Measurements from ENCODE around the gene HORMAD1.

- TF ChIP-seq TCF4 (CRISPR knock-in tag; IDR thresholded peaks at IDR 0.05; ENCODE audit: borderline replicate concordance) (no peak), CSDC2 (CRISPR knock-in tag; IDR thresholded peaks at IDR 0.05) (no peak), ESRRG (CRISPR knock-in tag; IDR thresholded peaks at IDR 0.05) (no peak), ZC3H10 (CRISPR knock-in tag; IDR thresholded peaks at IDR 0.05) (no peak), CREB5 (CRISPR knock-in tag; IDR thresholded peaks at IDR 0.05; ENCODE audit: low read depth) (no peak), BACH2 (CRISPR knock-in tag; IDR thresholded peaks at IDR 0.05; ENCODE audit: borderline replicate concordance) (no peak), ZFP30 (CRISPR knock-in tag; IDR thresholded peaks at IDR 0.05) (no peak), POU6F1 (CRISPR knock-in tag; IDR thresholded peaks at IDR 0.05; ENCODE audit: borderline replicate concordance, low read depth) (no peak), ZFP3 (CRISPR knock-in tag; IDR thresholded peaks at IDR 0.05) (no peak)
Measured at GRCh38 chr1:150661156-150661555, 59.5 kb downstream of the HORMAD1 start.
